Activated naive CD4-positive, alpha-beta T cell treated with anti-CD3 and anti-CD28 coated beads for 36 hours (primary cell): ENCODE results near the gene KRTAP5-2. TPM values are rescaled to one million over a fixed set of nuclear protein-coding genes. Genes with fewer than 3 reads are reported as not detected.

ENCODE experiments used
- CTCF ChIA-PET: fragments of 350-600 bp; sonication (Branson Sonifier 250); formaldehyde crosslinking; loops from one replicate; lab custom pipeline; 2021; ENCODE audit warnings: antibody characterized with exemption; lab: Charles Lee
- DNase-seq: peaks from one replicate; pipeline ENCODE4 v3.0.0-alpha.2; 2020
- H3K27ac Mint-ChIP-seq: one replicate; pipeline ENCODE4 v1.8.0; 2021; ENCODE audit warnings: mild to moderate bottlenecking, mixed read lengths
- H3K27me3 Mint-ChIP-seq: one replicate; pipeline ENCODE4 v1.8.0; 2021; ENCODE audit warnings: low read depth, mixed read lengths
- H3K36me3 Mint-ChIP-seq: one replicate; pipeline ENCODE4 v1.8.0; 2021; ENCODE audit warnings: low read depth, mixed read lengths
- H3K4me1 Mint-ChIP-seq: one replicate; pipeline ENCODE4 v1.8.0; 2021; ENCODE audit warnings: low read depth, mixed read lengths
- H3K4me3 Mint-ChIP-seq: one replicate; pipeline ENCODE4 v1.8.0; 2021; ENCODE audit warnings: mild to moderate bottlenecking, moderate library complexity, mixed read lengths
- H3K9me3 Mint-ChIP-seq: one replicate; pipeline ENCODE4 v1.8.0; 2021; ENCODE audit warnings: mixed read lengths
- intact Hi-C: fragments of 100-400 bp; cut with micrococcal nuclease; formaldehyde crosslinking; loops from one replicate; pipeline ENCODE4 v1.15.1; 2023
- total RNA-seq, 2 experiments: library from RNA; stranded (reverse); gene quantifications; one replicate each; pipeline ENCODE4 v1.2.3, GENCODE V29; 2021

KRTAP5-2 gene
- total RNA-seq, 2 experiments from 2014 or later: not detected

GRCh38 chr11:1570001-1570453 is 28.1 kb downstream of the KRTAP5-2 start:
- no peaks in the 10 kb centered on the region for H3K9me3 Mint-ChIP-seq
- H3K27me3 Mint-ChIP-seq: peaks cover 6% of the 10 kb centered on the region
- H3K36me3 Mint-ChIP-seq: no peaks in the 10 kb centered on the region
- H3K4me3 Mint-ChIP-seq: no peak overlapping the region
- no peak overlapping the region for H3K27ac Mint-ChIP-seq
- intact Hi-C loops: loop anchor here (5.0 kb wide), 2 partner anchors 33 to 572 kb away; no protein-coding TSS in a partner anchor
- no peak for DNase-seq
- peaks cover 19% of the 10 kb centered on the region for H3K4me1 Mint-ChIP-seq
- CTCF ChIA-PET: no interaction called here

- CTCF ChIA-PET: no interaction called here
- no peak for DNase-seq
- peaks cover 19% of the 10 kb centered on the region for H3K4me1 Mint-ChIP-seq
- intact Hi-C loops: no loop called here
- H3K36me3 Mint-ChIP-seq: no peaks in the 10 kb centered on the region
- no peak overlapping the region for H3K27ac Mint-ChIP-seq
- H3K4me3 Mint-ChIP-seq: no peak overlapping the region
- H3K27me3 Mint-ChIP-seq: peaks cover 6% of the 10 kb centered on the region
- no peaks in the 10 kb centered on the region for H3K9me3 Mint-ChIP-seq
Measured at GRCh38 chr11:1569251-1569780, 28.8 kb downstream of the KRTAP5-2 start.

- Mint-ChIP-seq H3K27me3 (peaks cover 3% of the 10 kb centered on the region), H3K4me1 (peaks cover 13% of the 10 kb centered on the region), H3K9me3 (no peaks in the 10 kb centered on the region), H3K27ac (no peak overlapping the region), H3K4me3 (no peak overlapping the region), H3K36me3 (no peaks in the 10 kb centered on the region)
- intact Hi-C loops: no loop called here
- CTCF ChIA-PET: no interaction called here
- no peak for DNase-seq
Measured at GRCh38 chr11:1568441-1568911, 29.6 kb downstream of the KRTAP5-2 start.

GRCh38 chr11:1567721-1568100 is 30.4 kb downstream of the KRTAP5-2 start:
- H3K4me1 Mint-ChIP-seq: peaks cover 10% of the 10 kb centered on the region
- H3K36me3 Mint-ChIP-seq: no peaks in the 10 kb centered on the region
- no peak for DNase-seq
- intact Hi-C loops: no loop called here
- H3K27ac Mint-ChIP-seq: no peak overlapping the region
- CTCF ChIA-PET: no interaction called here
- H3K4me3 Mint-ChIP-seq: no peak overlapping the region
- no peaks in the 10 kb centered on the region for H3K9me3 Mint-ChIP-seq
- H3K27me3 Mint-ChIP-seq: no peaks in the 10 kb centered on the region

- intact Hi-C loops: no loop called here
- H3K27ac Mint-ChIP-seq: no peak overlapping the region
- CTCF ChIA-PET: no interaction called here
Measured at GRCh38 chr11:1567052-1567720, 30.9 kb downstream of the KRTAP5-2 start.

GRCh38 chr11:1566381-1567051 is 31.6 kb downstream of the KRTAP5-2 start:
- no peaks in the 10 kb centered on the region for H3K27me3 Mint-ChIP-seq
- intact Hi-C loops: no loop called here
- H3K4me1 Mint-ChIP-seq: peaks cover 10% of the 10 kb centered on the region
- no peak for DNase-seq
- no peaks in the 10 kb centered on the region for H3K9me3 Mint-ChIP-seq
- CTCF ChIA-PET: no interaction called here
- no peaks in the 10 kb centered on the region for H3K36me3 Mint-ChIP-seq
- no peak overlapping the region for H3K4me3 Mint-ChIP-seq
- no peak overlapping the region for H3K27ac Mint-ChIP-seq

More at GRCh38 chr11:1567052-1567720, 30.9 kb downstream of the KRTAP5-2 start:
- no peak overlapping the region for H3K4me3 Mint-ChIP-seq
- H3K36me3 Mint-ChIP-seq: no peaks in the 10 kb centered on the region
- no peak for DNase-seq
- no peaks in the 10 kb centered on the region for H3K27me3 Mint-ChIP-seq
- H3K4me1 Mint-ChIP-seq: peaks cover 10% of the 10 kb centered on the region
- H3K9me3 Mint-ChIP-seq: no peaks in the 10 kb centered on the region

GRCh38 chr11:1565904-1566247 is 32.2 kb downstream of the KRTAP5-2 start:
- no peaks in the 10 kb centered on the region for H3K27me3 Mint-ChIP-seq
- H3K9me3 Mint-ChIP-seq: no peaks in the 10 kb centered on the region
- H3K4me3 Mint-ChIP-seq: no peak overlapping the region
- H3K4me1 Mint-ChIP-seq: peaks cover 10% of the 10 kb centered on the region
- CTCF ChIA-PET: interaction anchor here (0.6 to 1.0 kb wide), 2 partner anchors 19 to 26 kb away, joined by 3 to 4 read pairs; no protein-coding TSS in a partner anchor
- H3K36me3 Mint-ChIP-seq: no peaks in the 10 kb centered on the region
- intact Hi-C loops: no loop called here
- no peak for DNase-seq
- H3K27ac Mint-ChIP-seq: no peak overlapping the region

GRCh38 chr11:1565173-1565903 is 32.8 kb downstream of the KRTAP5-2 start:
- intact Hi-C loops: no loop called here
- Mint-ChIP-seq H3K27me3 (no peaks in the 10 kb centered on the region), H3K4me3 (no peak overlapping the region)

GRCh38 chr11:1564535-1565172 is 33.4 kb downstream of the KRTAP5-2 start:
- intact Hi-C loops: no loop called here
- Mint-ChIP-seq H3K36me3 (no peaks in the 10 kb centered on the region), H3K27me3 (no peaks in the 10 kb centered on the region), H3K9me3 (no peaks in the 10 kb centered on the region), H3K4me1 (peaks cover 3% of the 10 kb centered on the region), H3K27ac (no peak overlapping the region), H3K4me3 (no peak overlapping the region)
- no peak for DNase-seq
- CTCF ChIA-PET: interaction anchor here (1.0 to 1.2 kb wide), 2 partner anchors 10 to 18 kb away, joined by 4 to 7 read pairs; no protein-coding TSS in a partner anchor

More at GRCh38 chr11:1565173-1565903, 32.8 kb downstream of the KRTAP5-2 start:
- no peaks in the 10 kb centered on the region for H3K9me3 Mint-ChIP-seq
- peaks cover 6% of the 10 kb centered on the region for H3K4me1 Mint-ChIP-seq
- H3K27ac Mint-ChIP-seq: no peak overlapping the region
- no peaks in the 10 kb centered on the region for H3K36me3 Mint-ChIP-seq
- CTCF ChIA-PET: interaction anchor here (0.6 to 1.2 kb wide), 3 partner anchors 10 to 26 kb away, joined by 3 to 7 read pairs (median 4); no protein-coding TSS in a partner anchor
- no peak for DNase-seq

- DNase-seq: no peak
- no peaks in the 10 kb centered on the region for H3K36me3 Mint-ChIP-seq
- H3K4me3 Mint-ChIP-seq: no peak overlapping the region
- no peak overlapping the region for H3K27ac Mint-ChIP-seq
- intact Hi-C loops: no loop called here
- H3K9me3 Mint-ChIP-seq: no peaks in the 10 kb centered on the region
- CTCF ChIA-PET: no interaction called here
- H3K4me1 Mint-ChIP-seq: no peaks in the 10 kb centered on the region
- H3K27me3 Mint-ChIP-seq: no peaks in the 10 kb centered on the region
Measured at GRCh38 chr11:1563697-1564534, 34.2 kb downstream of the KRTAP5-2 start.

- no peak for DNase-seq
- Mint-ChIP-seq H3K9me3 (no peaks in the 10 kb centered on the region), H3K36me3 (no peaks in the 10 kb centered on the region), H3K4me1 (no peaks in the 10 kb centered on the region), H3K27me3 (no peaks in the 10 kb centered on the region), H3K4me3 (no peak overlapping the region), H3K27ac (no peak overlapping the region)
- intact Hi-C loops: no loop called here
- CTCF ChIA-PET: no interaction called here
Measured at GRCh38 chr11:1563149-1563638, 34.9 kb downstream of the KRTAP5-2 start.
